GM18907 (cell line): Measurements from ENCODE around the gene NAPEPLD.
"Not testable (repeated sequence)": the region's sequence is repeated elsewhere in the genome, so short reads cannot be mapped to it uniquely, and the experiment has no call there.

Experiments used
- ATAC-seq: cut with Tn5 transposase; IDR thresholded peaks from one replicate; pipeline ENCODE4 v1.9.1; 2021; ENCODE audit warnings: mild to moderate bottlenecking, moderate library complexity; ENCODE audit not compliant: unreplicated experiment

Gene NAPEPLD

DNA sequence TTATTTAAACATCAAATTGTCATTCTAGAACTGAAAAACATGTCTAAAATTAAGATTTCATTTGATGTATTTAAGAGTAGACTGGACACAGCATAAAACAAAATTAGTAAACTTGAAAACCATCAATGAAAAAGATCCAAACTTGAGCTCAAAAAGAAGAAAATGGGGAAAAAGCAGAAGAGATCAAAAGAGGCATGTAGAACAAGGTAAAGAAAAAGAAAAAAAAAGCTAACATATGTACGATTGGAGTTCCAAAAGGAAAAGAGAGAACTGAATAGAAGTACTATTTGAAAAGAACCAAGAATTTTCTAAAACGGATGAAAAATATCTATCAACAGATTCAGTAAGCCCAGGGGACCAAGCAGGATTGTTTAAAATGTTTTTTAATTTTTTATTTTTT, 77.9 kb downstream of the NAPEPLD start:
- no peak for ATAC-seq

GRCh38 chr7:103068414-103069403, 80.2 kb downstream of the NAPEPLD start:
- ATAC-seq, result no peak

DNA sequence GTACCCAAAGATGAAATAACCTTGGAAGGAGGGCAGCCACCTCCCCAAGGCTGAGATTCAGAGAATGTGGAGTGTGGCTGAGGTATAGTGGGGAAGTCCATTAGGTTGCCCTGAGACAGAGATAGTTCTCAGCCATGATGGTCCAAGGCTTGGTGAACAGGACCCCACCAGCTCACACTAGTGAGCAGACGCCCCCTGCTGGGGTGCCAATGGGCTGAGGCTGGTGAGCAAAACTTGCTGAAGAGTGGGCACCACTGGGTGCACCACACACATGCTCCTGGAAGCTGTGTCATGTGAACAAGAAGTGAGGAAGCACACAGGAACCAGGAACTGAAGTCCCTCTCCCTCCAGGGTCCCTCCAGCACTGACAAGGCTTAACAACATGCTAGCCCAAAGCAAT, 83.2 kb downstream of the NAPEPLD start:
- ATAC-seq, result peak; percentile 70

GRCh38 chr7:103063895-103064294, 85.0 kb downstream of the NAPEPLD start:
- no peak for ATAC-seq

DNA sequence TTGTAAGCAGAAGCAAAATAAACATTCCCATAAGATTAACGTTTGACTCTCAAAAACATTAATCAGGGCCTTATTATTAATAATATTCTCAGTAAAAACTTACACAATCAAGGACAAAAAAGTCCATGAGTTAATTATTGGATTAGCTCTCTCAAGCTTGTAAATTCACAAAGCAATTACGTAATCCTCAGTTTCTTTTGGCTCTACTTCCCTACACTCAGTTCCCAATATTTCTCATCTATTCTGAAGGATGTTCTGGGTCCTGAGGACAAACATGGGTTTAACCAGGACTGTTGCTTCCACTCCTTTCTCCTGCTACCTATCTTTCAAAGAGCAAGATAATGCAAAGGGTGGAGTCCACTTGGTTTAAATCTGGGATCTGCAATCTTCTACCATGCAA, 89.4 kb downstream of the NAPEPLD start:
- no peak for ATAC-seq

- ATAC-seq, result no peak
These were observed 90.8 kb downstream of the NAPEPLD start for GRCh38 chr7:103058122-103058521.

GRCh38 chr7:103056006-103056405, 92.9 kb downstream of the NAPEPLD start:
- not testable (repeated sequence) for ATAC-seq

GRCh38 chr7:103051519-103051918, 97.4 kb downstream of the NAPEPLD start:
- no peak for ATAC-seq
